Loucy (cell line): ENCODE measurements around the gene IMMT.
A peak's percentile ranks its signal among the peaks of the same experiment; 100 is the strongest.

ENCODE experiments used
- H2AFZ ChIP-seq: fragments of 200-600 bp; sonication (generic); 2 replicates; pipeline ENCODE4 v1.6.0; 2016; ENCODE audit warnings: antibody characterized with exemption, mild to moderate bottlenecking, low read length, moderate library complexity
- H3F3A ChIP-seq: fragments of 200-600 bp; 2 replicates; pipeline ENCODE4 v1.6.0; 2016; ENCODE audit warnings: antibody characterized with exemption, low read depth, mild to moderate bottlenecking
- H3K27me3 ChIP-seq: fragments of 200-600 bp; sonication (generic); 2 replicates; pipeline ENCODE4 v1.6.1; 2014; ENCODE audit warnings: low read length, mild to moderate bottlenecking; ENCODE audit not compliant: insufficient read depth, poor library complexity, severe bottlenecking
- H3K36me3 ChIP-seq: fragments of 200-600 bp; sonication (generic); 2 replicates; pipeline ENCODE4 v1.6.1; 2016; ENCODE audit warnings: low read length; ENCODE audit not compliant: insufficient read depth
- H3K4me1 ChIP-seq: fragments of 200-600 bp; sonication (generic); 2 replicates; pipeline ENCODE4 v1.5.1; 2014; ENCODE audit warnings: low read length, mild to moderate bottlenecking; ENCODE audit not compliant: insufficient read depth, poor library complexity, severe bottlenecking
- H3K4me2 ChIP-seq: fragments of 200-600 bp; sonication (generic); 2 replicates; pipeline ENCODE4 v1.6.0; 2014; ENCODE audit warnings: antibody characterized with exemption, low read length, low read depth, mild to moderate bottlenecking; ENCODE audit not compliant: poor library complexity, severe bottlenecking
- H3K4me3 ChIP-seq: fragments of 200-600 bp; sonication (generic); 2 replicates; pipeline ENCODE4 v1.5.1; 2014; ENCODE audit warnings: low read length, mild to moderate bottlenecking, mixed read lengths; ENCODE audit not compliant: poor library complexity, severe bottlenecking
- H3K79me2 ChIP-seq: fragments of 200-600 bp; sonication (generic); 2 replicates; pipeline ENCODE4 v1.6.1; 2014; ENCODE audit warnings: low read length; ENCODE audit not compliant: insufficient read depth
- H3K9ac ChIP-seq: fragments of 200-600 bp; sonication (generic); 2 replicates; pipeline ENCODE4 v1.6.0; 2014; ENCODE audit warnings: mild to moderate bottlenecking, low read depth, low read length, moderate library complexity; ENCODE audit not compliant: poor library complexity, severe bottlenecking
- H3K9me2 ChIP-seq: fragments of 200-600 bp; sonication (generic); replicated peaks from 2 replicates; pipeline ENCODE4 v1.6.1; 2016; ENCODE audit warnings: low read depth, low read length, mixed read lengths
- H3K9me3 ChIP-seq: fragments of 200-600 bp; sonication (generic); 2 replicates; pipeline ENCODE4 v1.6.1; 2014; ENCODE audit warnings: mild to moderate bottlenecking, antibody characterized with exemption, low read length, low read depth; ENCODE audit not compliant: insufficient read depth
- H4K20me1 ChIP-seq: fragments of 200-600 bp; sonication (generic); 2 replicates; pipeline ENCODE4 v1.6.0; 2014; ENCODE audit warnings: antibody characterized with exemption, low read length, mild to moderate bottlenecking; ENCODE audit not compliant: insufficient read depth, poor library complexity, severe bottlenecking
- EZH2phosphoT487 ChIP-seq: fragments of 200-600 bp; IDR thresholded peaks from 2 replicates; pipeline ENCODE4 v1.6.1; 2018; ENCODE audit warnings: antibody characterized with exemption, mild to moderate bottlenecking, moderate library complexity, borderline replicate concordance
- TF ChIP-seq, protein P1 (sequence below): fragments of 200-600 bp; sonication (generic); conservative IDR thresholded peaks from 2 replicates; pipeline ENCODE4 v1.5.1; 2014; ENCODE audit warnings: mild to moderate bottlenecking, antibody characterized with exemption, low read length

The IMMT gene

DNA sequence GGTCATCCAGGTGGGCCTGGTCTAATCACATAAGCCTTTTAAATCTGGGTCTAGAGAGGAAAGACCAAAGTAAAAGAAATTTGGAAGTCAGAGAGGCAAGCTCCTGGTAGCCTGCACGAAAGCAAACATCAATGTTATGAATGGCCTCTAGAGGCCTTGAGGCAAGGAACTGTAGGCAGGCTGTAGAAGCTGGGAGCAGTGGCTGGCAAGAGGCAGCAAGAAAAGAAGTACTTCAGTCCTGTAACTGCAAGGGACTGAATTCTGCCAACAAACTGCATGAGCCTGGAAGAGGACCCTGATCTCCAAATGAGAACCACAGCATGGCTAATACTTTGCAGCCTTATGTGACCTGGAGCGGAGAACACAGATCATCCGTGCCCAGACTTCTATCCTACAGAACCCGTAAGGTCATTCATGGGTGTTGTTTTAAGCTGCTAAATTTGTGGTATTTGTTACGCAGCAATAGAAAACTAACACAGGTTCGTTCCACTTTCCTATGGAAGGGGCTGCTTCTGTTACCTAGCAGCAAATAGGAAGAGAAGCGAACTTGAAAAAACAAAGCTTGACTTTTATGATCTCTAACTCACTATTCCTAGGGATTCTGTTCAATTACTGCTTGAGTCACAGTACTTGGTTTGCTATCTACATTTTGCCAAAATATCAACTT, 1.2 kb downstream of the IMMT start:
- H3K9me3 ChIP-seq: no peaks in the 10 kb centered on the region
- peak overlapping the region; percentile 97 for H3K9ac ChIP-seq
- H3K79me2 ChIP-seq: peaks cover 64% of the 10 kb centered on the region
- H4K20me1 ChIP-seq: peaks cover 53% of the 10 kb centered on the region
- H3K9me2 ChIP-seq: no peaks in the 10 kb centered on the region
- H3K36me3 ChIP-seq: peaks cover 6% of the 10 kb centered on the region; the same call in 1 of the 2 replicates
- H3K4me1 ChIP-seq: peaks cover 50% of the 10 kb centered on the region
- no peak overlapping the region for H2AFZ ChIP-seq
- H3K4me2 ChIP-seq: peak overlapping the region; percentile 99
- no peak for TF ChIP-seq EZH2phosphoT487
- TF ChIP-seq, protein P1, sequence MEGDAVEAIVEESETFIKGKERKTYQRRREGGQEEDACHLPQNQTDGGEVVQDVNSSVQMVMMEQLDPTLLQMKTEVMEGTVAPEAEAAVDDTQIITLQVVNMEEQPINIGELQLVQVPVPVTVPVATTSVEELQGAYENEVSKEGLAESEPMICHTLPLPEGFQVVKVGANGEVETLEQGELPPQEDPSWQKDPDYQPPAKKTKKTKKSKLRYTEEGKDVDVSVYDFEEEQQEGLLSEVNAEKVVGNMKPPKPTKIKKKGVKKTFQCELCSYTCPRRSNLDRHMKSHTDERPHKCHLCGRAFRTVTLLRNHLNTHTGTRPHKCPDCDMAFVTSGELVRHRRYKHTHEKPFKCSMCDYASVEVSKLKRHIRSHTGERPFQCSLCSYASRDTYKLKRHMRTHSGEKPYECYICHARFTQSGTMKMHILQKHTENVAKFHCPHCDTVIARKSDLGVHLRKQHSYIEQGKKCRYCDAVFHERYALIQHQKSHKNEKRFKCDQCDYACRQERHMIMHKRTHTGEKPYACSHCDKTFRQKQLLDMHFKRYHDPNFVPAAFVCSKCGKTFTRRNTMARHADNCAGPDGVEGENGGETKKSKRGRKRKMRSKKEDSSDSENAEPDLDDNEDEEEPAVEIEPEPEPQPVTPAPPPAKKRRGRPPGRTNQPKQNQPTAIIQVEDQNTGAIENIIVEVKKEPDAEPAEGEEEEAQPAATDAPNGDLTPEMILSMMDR: no peak
- peak overlapping the region; percentile 88 for H3K4me3 ChIP-seq
- H3F3A ChIP-seq: peaks cover 3% of the 10 kb centered on the region; the same call in 1 of the 2 replicates
- no peaks in the 10 kb centered on the region for H3K27me3 ChIP-seq

- H3K27me3 ChIP-seq: no peaks in the 10 kb centered on the region
- H3K4me1 ChIP-seq: peaks cover 70% of the 10 kb centered on the region
- H3K9me3 ChIP-seq: no peaks in the 10 kb centered on the region
- H3F3A ChIP-seq: 0 out of 2 replicates have a peak, but pooled peaks cover 15% of the 10 kb centered on the region
- no peak overlapping the region for H3K9ac ChIP-seq
- H3K4me2 ChIP-seq: peak overlapping the region; percentile 68
- no peaks in the 10 kb centered on the region for H3K9me2 ChIP-seq
- TF ChIP-seq EZH2phosphoT487: no peak
- TF ChIP-seq, protein P1: no peak
- H3K4me3 ChIP-seq: peak overlapping the region; percentile 46
- H2AFZ ChIP-seq: no peak overlapping the region
- H4K20me1 ChIP-seq: peaks cover 91% of the 10 kb centered on the region
- H3K79me2 ChIP-seq: peaks cover 91% of the 10 kb centered on the region
- peaks cover 6% of the 10 kb centered on the region; the same call in 1 of the 2 replicates for H3K36me3 ChIP-seq
Measured at GRCh38 chr2:86189782-86190416, 5.4 kb downstream of the IMMT start.

DNA sequence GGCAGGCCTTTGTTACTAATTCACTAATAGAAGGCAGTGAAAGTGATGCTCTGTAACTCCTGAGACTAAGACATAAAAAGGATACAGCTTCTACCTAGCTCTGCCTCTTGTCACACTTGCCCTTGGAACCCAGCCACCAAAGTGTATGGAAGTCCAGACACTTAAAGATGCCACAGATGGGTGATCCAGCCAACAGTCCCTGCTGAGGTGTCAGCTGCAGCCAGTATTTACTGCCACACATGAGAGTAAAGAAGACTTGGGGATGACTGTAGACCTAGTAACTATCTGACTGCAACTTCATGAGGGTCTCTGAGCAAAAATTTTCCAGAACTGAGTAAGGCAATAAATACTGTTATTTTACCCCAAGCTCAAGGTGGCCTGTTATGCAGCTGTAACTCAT, 8.8 kb downstream of the IMMT start:
- no peak for TF ChIP-seq EZH2phosphoT487
- TF ChIP-seq, protein P1: no peak
- peak overlapping the region; percentile 9 for H3K9ac ChIP-seq
- H3K9me2 ChIP-seq: no peaks in the 10 kb centered on the region
- no peak overlapping the region for H2AFZ ChIP-seq
- H4K20me1 ChIP-seq: peaks cover 95% of the 10 kb centered on the region
- peaks cover 94% of the 10 kb centered on the region for H3K79me2 ChIP-seq
- peaks cover 6% of the 10 kb centered on the region; the same call in 1 of the 2 replicates for H3K36me3 ChIP-seq
- peak overlapping the region; percentile 70 for H3K4me2 ChIP-seq
- H3K4me1 ChIP-seq: peaks cover 50% of the 10 kb centered on the region
- 0 out of 2 replicates have a peak, but pooled peaks cover 15% of the 10 kb centered on the region for H3F3A ChIP-seq
- H3K27me3 ChIP-seq: no peaks in the 10 kb centered on the region
- H3K4me3 ChIP-seq: peak overlapping the region; percentile 47
- no peaks in the 10 kb centered on the region for H3K9me3 ChIP-seq
